H1 (cell line): ENCODE results near the gene RPS19.

ENCODE experiments used
- BRCA1 ChIP-seq: IDR thresholded peaks from 2 replicates; pipeline ENCODE4 v1.6.1; 2012; ENCODE audit warnings: low read depth, low read length, improper control_type of control experiment
- CHD2 ChIP-seq: IDR thresholded peaks from 2 replicates; pipeline ENCODE4 v1.6.1; 2012; ENCODE audit warnings: low read length, improper control_type of control experiment
- EP300 ChIP-seq, 2 experiments: IDR thresholded peaks; 1 replicate in 1 of 2; 2 replicates in 1 of 2; pipeline ENCODE4 v1.6.1; 2011 to 2012; ENCODE audit warnings: low read depth in 2 of 2, low read length in 2 of 2, mild to moderate bottlenecking in 2 of 2, borderline replicate concordance in 1 of 2, inconsistent platforms in 1 of 2, moderate library complexity in 1 of 2
- KDM1A ChIP-seq: fragments of 200-600, 300-600 bp; sonication (generic); IDR thresholded peaks from 2 replicates; pipeline ENCODE4 v1.7.1; 2016; ENCODE audit warnings: mild to moderate bottlenecking, low read length, borderline replicate concordance
- MAFK ChIP-seq: IDR thresholded peaks from 2 replicates; pipeline ENCODE4 v1.6.1; 2012; ENCODE audit warnings: low read depth, mild to moderate bottlenecking, improper control_type of control experiment, low read length
- POLR2A ChIP-seq, 2 experiments: IDR thresholded peaks; 1 replicate in 1 of 2; 2 replicates in 1 of 2; pipeline ENCODE4 v1.6.1; 2011; ENCODE audit warnings: low read depth in 2 of 2, low read length in 2 of 2, mild to moderate bottlenecking in 2 of 2; ENCODE audit errors: control extremely low read depth in 1 of 2
- RAD21 ChIP-seq, 2 experiments: IDR thresholded peaks in 1 of 2; conservative IDR thresholded peaks in 1 of 2; 2 replicates each; pipeline ENCODE4 v1.6.1; 2011; ENCODE audit warnings: low read depth in 2 of 2, low read length in 2 of 2, improper control_type of control experiment in 1 of 2, inconsistent platforms in 1 of 2, mild to moderate bottlenecking in 1 of 2, moderate library complexity in 1 of 2
- SRF ChIP-seq: IDR thresholded peaks from 2 replicates; pipeline ENCODE4 v1.6.1; 2011; ENCODE audit warnings: mild to moderate bottlenecking, low read depth, low read length, moderate library complexity
- USF2 ChIP-seq: IDR thresholded peaks from 2 replicates; pipeline ENCODE4 v1.6.1; 2011; ENCODE audit warnings: low read length, improper control_type of control experiment
- TF ChIP-seq, protein P1 (sequence below), 3 experiments: IDR thresholded peaks; 1 replicate in 2 of 3; 2 replicates in 1 of 3; pipeline versions ENCODE4 v1.5.1 to v1.6.1; 2011; ENCODE audit warnings: low read length in 3 of 3, mild to moderate bottlenecking in 3 of 3, inconsistent platforms in 2 of 3, low read depth in 1 of 3, moderate library complexity in 1 of 3; ENCODE audit not compliant: insufficient read depth in 1 of 3; ENCODE audit errors: control extremely low read depth in 1 of 3
- TF ChIP-seq, protein P2 (sequence below): IDR thresholded peaks from 2 replicates; pipeline ENCODE4 v1.6.1; 2011; ENCODE audit warnings: low read depth, mild to moderate bottlenecking, low read length; ENCODE audit not compliant: insufficient read depth

- TF ChIP-seq KDM1A = no peak
- TF ChIP-seq RAD21 (IDR thresholded peaks at IDR 0.05 in 1 of 2, conservative IDR thresholded peaks at IDR 0.05 in 1 of 2; ENCODE audit: low read depth in 2 of 2, low read length in 2 of 2) = no peak
- TF ChIP-seq, protein P1, sequence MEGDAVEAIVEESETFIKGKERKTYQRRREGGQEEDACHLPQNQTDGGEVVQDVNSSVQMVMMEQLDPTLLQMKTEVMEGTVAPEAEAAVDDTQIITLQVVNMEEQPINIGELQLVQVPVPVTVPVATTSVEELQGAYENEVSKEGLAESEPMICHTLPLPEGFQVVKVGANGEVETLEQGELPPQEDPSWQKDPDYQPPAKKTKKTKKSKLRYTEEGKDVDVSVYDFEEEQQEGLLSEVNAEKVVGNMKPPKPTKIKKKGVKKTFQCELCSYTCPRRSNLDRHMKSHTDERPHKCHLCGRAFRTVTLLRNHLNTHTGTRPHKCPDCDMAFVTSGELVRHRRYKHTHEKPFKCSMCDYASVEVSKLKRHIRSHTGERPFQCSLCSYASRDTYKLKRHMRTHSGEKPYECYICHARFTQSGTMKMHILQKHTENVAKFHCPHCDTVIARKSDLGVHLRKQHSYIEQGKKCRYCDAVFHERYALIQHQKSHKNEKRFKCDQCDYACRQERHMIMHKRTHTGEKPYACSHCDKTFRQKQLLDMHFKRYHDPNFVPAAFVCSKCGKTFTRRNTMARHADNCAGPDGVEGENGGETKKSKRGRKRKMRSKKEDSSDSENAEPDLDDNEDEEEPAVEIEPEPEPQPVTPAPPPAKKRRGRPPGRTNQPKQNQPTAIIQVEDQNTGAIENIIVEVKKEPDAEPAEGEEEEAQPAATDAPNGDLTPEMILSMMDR (IDR thresholded peaks at IDR 0.05; ENCODE audit: control extremely low read depth in 1 of 3, insufficient read depth in 1 of 3, low read depth in 1 of 3, low read length in 3 of 3) = no peak
- no peak for TF ChIP-seq USF2
- TF ChIP-seq EP300 (IDR thresholded peaks at IDR 0.05; ENCODE audit: borderline replicate concordance in 1 of 2, low read depth in 2 of 2, low read length in 2 of 2) = no peak
- TF ChIP-seq MAFK = no peak
- TF ChIP-seq, protein P2, sequence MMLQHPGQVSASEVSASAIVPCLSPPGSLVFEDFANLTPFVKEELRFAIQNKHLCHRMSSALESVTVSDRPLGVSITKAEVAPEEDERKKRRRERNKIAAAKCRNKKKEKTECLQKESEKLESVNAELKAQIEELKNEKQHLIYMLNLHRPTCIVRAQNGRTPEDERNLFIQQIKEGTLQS = no peak
- TF ChIP-seq POLR2A (IDR thresholded peaks at IDR 0.05; ENCODE audit: control extremely low read depth in 1 of 2, low read depth in 2 of 2, low read length in 2 of 2) = no peak
- no peak for TF ChIP-seq CHD2
- TF ChIP-seq SRF = no peak
- TF ChIP-seq BRCA1 = no peak
Measured at GRCh38 chr19:41845001-41845050, 15.2 kb upstream of the RPS19 start, which contains the start of gene DMRTC2.
